Testis (tissue), 3 donors: ENCODE measurements around the gene WDR49. TPM values are rescaled to one million over a fixed set of nuclear protein-coding genes. Genes with fewer than 3 reads are reported as not detected.

ENCODE experiments used
- DNase-seq: peaks from one replicate; pipeline ENCODE4 v3.0.0-alpha.2; 2019
- H3K27ac ChIP-seq, 2 donors: fragments of 200-600 bp; sonication (generic); one replicate each; pipeline ENCODE4 v1.5.1; 2019
- H3K27me3 ChIP-seq: fragments of 200-600 bp; sonication (generic); one replicate; pipeline ENCODE4 v1.5.1; 2019
- H3K36me3 ChIP-seq: fragments of 200-600 bp; sonication (generic); one replicate; pipeline ENCODE4 v1.5.1; 2017; ENCODE audit warnings: low read depth; ENCODE audit errors: missing control alignments
- H3K4me1 ChIP-seq: fragments of 200-600 bp; sonication (generic); one replicate; pipeline ENCODE4 v1.5.1; 2019
- H3K4me3 ChIP-seq, 2 donors: fragments of 200-600 bp; sonication (generic); one replicate each; pipeline ENCODE4 v1.5.1; 2017 to 2019
- H3K9me3 ChIP-seq: fragments of 200-600 bp; sonication (generic); one replicate; pipeline ENCODE4 v1.5.1; 2017
- POLR2A ChIP-seq: fragments of 450-650 bp; IDR thresholded peaks from one replicate; pipeline ENCODE4 v1.6.1; 2017; ENCODE audit warnings: antibody characterized with exemption, mild to moderate bottlenecking, moderate library complexity
- WGBS, 2 donors: methylation state at CpG; one replicate each; pipeline ENCODE4 v1.1.5; 2018; 5-methylcytosine and 5-hydroxymethylcytosine counted together
- intact Hi-C: fragments of 100-400 bp; cut with DNase I; formaldehyde crosslinking; loops from one replicate; pipeline ENCODE4 v1.15.1; 2023; ENCODE audit warnings: low total_unique reads
- polyA plus RNA-seq: library from polyadenylated mRNA; stranded (reverse); fragments of 350-450 nt; fragmentation: Illumina TruSeq; extraction: RNeasy Lipid Tissue Mini Kit (QIAGEN cat#74804); gene quantifications from one replicate; pipeline ENCODE4 v1.2.3, GENCODE V29; 2014; ENCODE audit warnings: low read depth, low replicate concordance; ENCODE audit not compliant: insufficient read depth
- total RNA-seq, 2 donors: library from RNA; depleted of rRNA; stranded (reverse); fragments of >200 nt; gene quantifications; one replicate each; pipeline ENCODE4 v1.2.3, GENCODE V29; 2016
- TF ChIP-seq, protein P1 (sequence below), 3 experiments: fragments of 450-650 bp in 2 of 3; fragments of 200-600 bp in 1 of 3; sonication (generic) in 1 of 3; IDR thresholded peaks; one replicate each; pipeline ENCODE4 v1.5.1; 2016 to 2019; ENCODE audit warnings: antibody characterized with exemption in 3 of 3, mild to moderate bottlenecking in 2 of 3, moderate library complexity in 1 of 3

The WDR49 gene
- total and polyA plus RNA-seq, 3 donors from 2014 or later: 0.55 to 0.93 (median 0.83) TPM

DNA sequence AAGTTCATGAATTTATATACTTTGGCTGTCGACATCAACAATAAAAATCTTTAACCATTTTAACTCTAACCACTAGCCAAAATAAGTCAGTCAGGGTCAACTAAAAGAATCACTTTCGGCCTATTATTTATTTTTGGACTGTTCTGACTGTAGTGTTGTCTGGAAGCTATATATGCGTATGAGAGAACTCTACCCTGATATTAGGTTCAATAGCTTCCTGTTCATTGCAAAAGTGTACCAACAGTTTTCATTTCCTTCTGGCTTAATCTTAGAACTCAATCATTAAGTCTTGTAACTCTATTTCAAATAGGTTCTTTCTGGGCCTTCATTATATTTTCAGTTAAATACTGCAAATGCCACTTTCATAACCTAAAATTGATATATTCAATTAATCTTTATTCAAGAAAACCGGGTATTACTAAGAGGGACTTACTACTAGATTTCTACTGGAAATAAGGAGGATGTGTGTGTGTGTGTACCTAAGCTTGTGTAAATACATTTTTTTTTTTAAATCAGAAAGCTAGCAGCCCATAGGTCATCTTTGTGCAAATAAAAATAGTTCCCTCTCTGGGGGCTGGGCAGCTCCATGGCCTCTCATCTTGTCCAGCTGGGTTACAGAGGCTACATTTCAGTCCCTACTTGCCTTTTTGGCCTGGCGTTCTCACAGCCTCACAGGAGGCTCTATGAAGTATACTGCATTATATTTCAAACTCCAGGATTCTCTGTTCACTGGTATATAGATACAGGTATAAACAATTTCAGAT lies 185.7 kb downstream of the WDR49 start:
- TF ChIP-seq POLR2A: no peak
- TF ChIP-seq, protein P1, sequence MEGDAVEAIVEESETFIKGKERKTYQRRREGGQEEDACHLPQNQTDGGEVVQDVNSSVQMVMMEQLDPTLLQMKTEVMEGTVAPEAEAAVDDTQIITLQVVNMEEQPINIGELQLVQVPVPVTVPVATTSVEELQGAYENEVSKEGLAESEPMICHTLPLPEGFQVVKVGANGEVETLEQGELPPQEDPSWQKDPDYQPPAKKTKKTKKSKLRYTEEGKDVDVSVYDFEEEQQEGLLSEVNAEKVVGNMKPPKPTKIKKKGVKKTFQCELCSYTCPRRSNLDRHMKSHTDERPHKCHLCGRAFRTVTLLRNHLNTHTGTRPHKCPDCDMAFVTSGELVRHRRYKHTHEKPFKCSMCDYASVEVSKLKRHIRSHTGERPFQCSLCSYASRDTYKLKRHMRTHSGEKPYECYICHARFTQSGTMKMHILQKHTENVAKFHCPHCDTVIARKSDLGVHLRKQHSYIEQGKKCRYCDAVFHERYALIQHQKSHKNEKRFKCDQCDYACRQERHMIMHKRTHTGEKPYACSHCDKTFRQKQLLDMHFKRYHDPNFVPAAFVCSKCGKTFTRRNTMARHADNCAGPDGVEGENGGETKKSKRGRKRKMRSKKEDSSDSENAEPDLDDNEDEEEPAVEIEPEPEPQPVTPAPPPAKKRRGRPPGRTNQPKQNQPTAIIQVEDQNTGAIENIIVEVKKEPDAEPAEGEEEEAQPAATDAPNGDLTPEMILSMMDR (IDR thresholded peaks at IDR 0.05): no peak
- intact Hi-C loops: no loop called here
- Histone ChIP-seq H3K4me1 (no peaks in the 10 kb centered on the region), H3K27ac (no peak overlapping the region), H3K27me3 (no peaks in the 10 kb centered on the region), H3K36me3 (no peaks in the 10 kb centered on the region), H3K9me3 (no peaks in the 10 kb centered on the region), H3K4me3 (no peak overlapping the region)
- no peak for DNase-seq
- 89 to 91% methylated on average over 5 of the region's 5 CpGs for WGBS, 2 donors

DNA sequence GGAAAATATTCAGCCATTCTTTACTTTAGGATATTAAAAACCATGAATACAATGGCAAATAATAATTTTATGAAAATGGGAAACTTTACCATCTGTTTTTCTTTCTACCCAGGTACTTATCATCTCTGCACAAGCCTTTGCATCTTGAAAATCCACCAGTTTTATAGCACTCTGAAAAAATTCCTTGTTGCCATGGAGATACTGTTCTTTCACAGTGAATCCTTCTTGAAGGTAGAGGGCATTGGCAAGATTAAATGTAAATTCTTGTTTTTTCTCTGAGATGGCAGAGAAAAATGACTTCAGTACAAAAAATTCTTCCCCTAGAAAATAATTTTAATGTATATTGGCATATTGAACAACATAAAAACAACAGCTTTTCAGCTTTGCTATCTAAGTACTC lies 186.8 kb downstream of the WDR49 start:
- Histone ChIP-seq H3K36me3 (no peaks in the 10 kb centered on the region), H3K27me3 (no peaks in the 10 kb centered on the region), H3K27ac (no peak overlapping the region), H3K9me3 (no peaks in the 10 kb centered on the region), H3K4me1 (no peaks in the 10 kb centered on the region), H3K4me3 (no peak overlapping the region)
- TF ChIP-seq, protein P1 (IDR thresholded peaks at IDR 0.05): no peak
- TF ChIP-seq POLR2A: no peak
- DNase-seq: no peak
- intact Hi-C loops: no loop called here

GRCh38 chr3:167456157-167456799 lies 197.5 kb downstream of the WDR49 start:
- 65 to 74% methylated on average over 6 of the region's 6 CpGs for WGBS, 2 donors
- Histone ChIP-seq H3K27me3 (no peaks in the 10 kb centered on the region), H3K9me3 (no peaks in the 10 kb centered on the region), H3K4me1 (no peaks in the 10 kb centered on the region), H3K27ac (no peak overlapping the region), H3K36me3 (no peaks in the 10 kb centered on the region), H3K4me3 (no peak overlapping the region)
- no peak for TF ChIP-seq POLR2A
- TF ChIP-seq, protein P1 (IDR thresholded peaks at IDR 0.05): no peak
- intact Hi-C loops: no loop called here
- no peak for DNase-seq

- intact Hi-C loops: no loop called here
- no peaks in the 10 kb centered on the region for H3K36me3 ChIP-seq
- no peaks in the 10 kb centered on the region for H3K9me3 ChIP-seq
- no peak overlapping the region for H3K27ac ChIP-seq
- TF ChIP-seq POLR2A: no peak
- TF ChIP-seq, protein P1 (IDR thresholded peaks at IDR 0.05): no peak
- no peak for DNase-seq
- H3K4me3 ChIP-seq: no peak overlapping the region
- WGBS, 2 donors: 89 to 95% methylated on average over 2 of the region's 2 CpGs
- H3K27me3 ChIP-seq: no peaks in the 10 kb centered on the region
- H3K4me1 ChIP-seq: no peaks in the 10 kb centered on the region
These were observed 199.9 kb downstream of the WDR49 start for GRCh38 chr3:167453815-167454214.
